Lower lobe of right lung (tissue), 2 donors: ENCODE measurements around the gene XIRP2. TPM values are rescaled to one million over a fixed set of nuclear protein-coding genes. Genes with fewer than 3 reads are reported as not detected.

Experiments used
- ATAC-seq, 2 donors: fragments of 200-7000 bp; cut with Tn5 transposase; one replicate each; pipeline ENCODE4 v1.9.1; 2020 to 2022; ENCODE audit warnings: mild to moderate bottlenecking in 2 of 2, moderate library complexity in 2 of 2
- DNase-seq: peaks from one replicate; pipeline ENCODE4 v3.0.0-alpha.2; 2020
- H3K27ac ChIP-seq: fragments of 200-600 bp; one replicate; pipeline ENCODE4 v1.8.0; 2022
- H3K27me3 ChIP-seq: fragments of 200-600 bp; one replicate; pipeline ENCODE4 v1.8.0; 2022; ENCODE audit warnings: low read depth
- H3K36me3 ChIP-seq: fragments of 200-600 bp; one replicate; pipeline ENCODE4 v1.8.0; 2022; ENCODE audit warnings: mild to moderate bottlenecking
- H3K4me1 ChIP-seq: fragments of 200-600 bp; one replicate; pipeline ENCODE4 v1.8.0; 2022
- H3K4me3 ChIP-seq: fragments of 200-600 bp; one replicate; pipeline ENCODE4 v1.8.0; 2022; ENCODE audit warnings: mild to moderate bottlenecking
- H3K9me3 ChIP-seq: fragments of 200-600 bp; one replicate; pipeline ENCODE4 v1.8.0; 2022
- intact Hi-C: fragments of 100-400 bp; cut with DNase I; formaldehyde crosslinking; loops from one replicate; pipeline ENCODE4 v1.11.0; 2022
- total RNA-seq: library from RNA; stranded (reverse); fragmentation: NEBNext Ultra II Directional; extraction: Animal tissue kit (Norgen Biotek cat#: 25700); gene quantifications from one replicate; pipeline ENCODE4 v1.2.1, GENCODE V29; 2021
- TF ChIP-seq, protein P1 (sequence below): fragments of 200-600 bp; IDR thresholded peaks from one replicate; pipeline ENCODE4 v1.8.0; 2022; ENCODE audit warnings: antibody characterized with exemption, mild to moderate bottlenecking
- donor health status: DM: no; HTN: yes; CAD: no; lungs with severe emphysema.

The XIRP2 gene
- total RNA-seq, 1 donor from 2014 or later = 0.18 TPM

DNA sequence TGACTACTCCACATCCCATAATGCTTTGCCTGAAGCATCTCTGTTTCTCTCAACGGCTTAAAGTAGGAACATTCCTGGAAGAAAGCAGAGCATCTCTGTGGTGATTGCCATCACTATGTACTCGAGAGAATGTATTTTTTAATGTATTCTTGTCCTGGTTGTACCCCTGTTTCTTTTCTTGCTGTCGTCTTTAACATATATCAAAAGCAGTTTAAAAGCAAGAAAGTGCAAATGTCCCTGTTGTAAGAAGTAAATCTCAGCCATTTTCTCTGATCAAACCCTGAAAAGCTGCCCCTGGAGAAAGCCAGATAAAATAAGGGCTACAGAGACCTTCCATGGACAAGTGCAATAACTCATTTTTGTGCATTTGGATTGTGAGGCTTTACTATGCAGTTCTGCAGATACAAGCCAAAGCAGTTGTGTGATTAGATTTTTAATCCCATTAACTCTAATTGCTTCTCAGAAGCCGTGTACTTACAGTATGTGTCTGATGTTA is 70.8 kb downstream of the XIRP2 start:
- DNase-seq (no peak), ATAC-seq (no peak)
- intact Hi-C loops = no loop called here

DNA sequence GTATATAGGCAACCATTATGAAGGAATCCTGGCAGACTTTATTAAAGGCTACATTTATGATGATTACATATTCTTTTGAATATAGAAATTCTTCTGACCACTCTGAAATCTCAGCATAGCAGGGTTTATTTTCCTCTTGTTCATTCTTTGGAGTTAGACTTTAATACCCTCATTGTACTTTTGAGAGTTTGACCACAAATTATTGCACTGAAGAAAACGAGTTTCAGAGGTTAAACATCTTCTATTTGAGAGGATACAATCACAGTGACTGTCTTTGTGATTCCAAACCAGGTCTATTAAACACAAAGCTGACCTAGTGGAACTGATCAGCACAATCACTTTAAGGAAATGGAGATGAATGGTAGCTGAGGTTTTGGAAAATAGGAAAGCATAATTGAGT is 71.3 kb downstream of the XIRP2 start:
- Histone ChIP-seq H3K9me3 (no peaks in the 10 kb centered on the region), H3K36me3 (no peaks in the 10 kb centered on the region), H3K4me1 (no peaks in the 10 kb centered on the region), H3K27ac (no peak overlapping the region), H3K4me3 (no peak overlapping the region), H3K27me3 (no peaks in the 10 kb centered on the region)
- ATAC-seq = no peak
- TF ChIP-seq, protein P1, sequence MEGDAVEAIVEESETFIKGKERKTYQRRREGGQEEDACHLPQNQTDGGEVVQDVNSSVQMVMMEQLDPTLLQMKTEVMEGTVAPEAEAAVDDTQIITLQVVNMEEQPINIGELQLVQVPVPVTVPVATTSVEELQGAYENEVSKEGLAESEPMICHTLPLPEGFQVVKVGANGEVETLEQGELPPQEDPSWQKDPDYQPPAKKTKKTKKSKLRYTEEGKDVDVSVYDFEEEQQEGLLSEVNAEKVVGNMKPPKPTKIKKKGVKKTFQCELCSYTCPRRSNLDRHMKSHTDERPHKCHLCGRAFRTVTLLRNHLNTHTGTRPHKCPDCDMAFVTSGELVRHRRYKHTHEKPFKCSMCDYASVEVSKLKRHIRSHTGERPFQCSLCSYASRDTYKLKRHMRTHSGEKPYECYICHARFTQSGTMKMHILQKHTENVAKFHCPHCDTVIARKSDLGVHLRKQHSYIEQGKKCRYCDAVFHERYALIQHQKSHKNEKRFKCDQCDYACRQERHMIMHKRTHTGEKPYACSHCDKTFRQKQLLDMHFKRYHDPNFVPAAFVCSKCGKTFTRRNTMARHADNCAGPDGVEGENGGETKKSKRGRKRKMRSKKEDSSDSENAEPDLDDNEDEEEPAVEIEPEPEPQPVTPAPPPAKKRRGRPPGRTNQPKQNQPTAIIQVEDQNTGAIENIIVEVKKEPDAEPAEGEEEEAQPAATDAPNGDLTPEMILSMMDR = no peak
- intact Hi-C loops = no loop called here
- DNase-seq = no peak

More for the DNA sequence above, 70.8 kb downstream of the XIRP2 start:
- TF ChIP-seq, protein P1 = no peak
- Histone ChIP-seq H3K36me3 (no peaks in the 10 kb centered on the region), H3K4me3 (no peak overlapping the region), H3K9me3 (no peaks in the 10 kb centered on the region), H3K27me3 (no peaks in the 10 kb centered on the region), H3K27ac (no peak overlapping the region), H3K4me1 (no peaks in the 10 kb centered on the region)

DNA sequence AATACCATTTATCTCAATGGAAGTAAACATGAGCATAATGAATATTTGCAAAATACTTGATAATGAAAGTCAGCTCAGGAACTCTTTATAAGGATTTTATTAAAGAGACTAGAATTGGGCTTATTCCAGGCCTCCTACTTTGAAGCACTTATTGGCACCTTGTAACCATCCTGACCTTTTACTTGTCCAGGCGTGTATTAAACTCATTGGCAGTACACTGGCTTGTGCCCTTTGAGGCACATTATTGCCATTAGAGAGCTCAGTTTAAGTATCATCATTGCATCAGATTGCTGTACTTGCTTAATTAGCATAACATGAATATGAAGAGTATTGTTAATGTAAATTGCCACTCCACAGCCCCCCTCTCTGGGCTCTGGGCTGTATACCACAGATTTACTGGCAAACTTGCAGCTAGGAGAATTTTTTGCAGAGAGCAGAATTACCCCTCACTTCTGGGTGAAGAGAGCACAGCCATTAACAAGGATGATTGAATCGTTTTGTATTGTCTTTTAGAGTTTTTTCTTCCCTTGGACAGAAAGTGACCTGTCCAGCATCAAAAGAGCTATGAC is 72.5 kb downstream of the XIRP2 start:
- no peaks in the 10 kb centered on the region for H3K4me1 ChIP-seq
- intact Hi-C loops = no loop called here
- no peaks in the 10 kb centered on the region for H3K27me3 ChIP-seq
- no peak overlapping the region for H3K27ac ChIP-seq
- DNase-seq = no peak
- no peaks in the 10 kb centered on the region for H3K36me3 ChIP-seq
- TF ChIP-seq, protein P1 = no peak
- no peaks in the 10 kb centered on the region for H3K9me3 ChIP-seq
- no peak overlapping the region for H3K4me3 ChIP-seq
- ATAC-seq = no peak

DNA sequence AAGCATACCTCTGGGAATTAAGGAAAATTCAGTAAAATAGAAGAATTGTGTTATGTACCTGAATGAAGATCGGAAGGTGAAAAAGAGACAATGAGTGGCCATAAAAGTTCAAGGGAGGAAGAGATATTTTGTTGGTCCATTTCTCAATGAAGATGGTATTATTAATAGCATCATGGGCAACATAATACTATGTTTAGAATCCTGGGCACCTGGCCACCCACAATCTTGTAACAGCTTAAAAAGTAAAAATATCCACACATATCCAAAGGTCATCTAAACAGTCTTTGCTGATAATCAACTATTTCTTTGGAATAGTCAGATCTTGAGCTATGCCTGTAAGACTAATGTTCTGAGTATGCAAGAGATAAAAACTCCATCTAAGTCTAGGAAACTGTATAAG is 73.7 kb downstream of the XIRP2 start:
- TF ChIP-seq, protein P1 = no peak
- no peaks in the 10 kb centered on the region for H3K36me3 ChIP-seq
- no peaks in the 10 kb centered on the region for H3K9me3 ChIP-seq

DNA sequence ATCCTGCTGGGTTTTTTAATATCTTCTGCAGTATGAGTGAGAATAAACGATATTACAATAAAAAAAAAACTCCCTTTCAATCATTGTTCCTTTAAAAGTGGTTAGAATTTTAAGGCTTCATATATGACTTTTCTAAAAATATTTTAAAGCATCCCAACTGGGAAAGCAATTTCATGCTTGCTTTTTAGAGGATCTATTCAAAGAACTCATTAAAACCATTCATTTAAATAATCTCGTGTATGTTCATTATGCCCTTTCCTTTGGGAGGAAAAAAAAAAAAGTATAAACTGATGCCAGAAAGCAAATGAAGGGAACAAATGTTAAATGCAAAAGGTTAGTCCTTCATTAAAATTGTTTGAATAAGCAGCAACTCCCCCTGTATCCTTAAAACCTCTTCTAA is 81.2 kb downstream of the XIRP2 start:
- Histone ChIP-seq H3K4me1 (no peaks in the 10 kb centered on the region), H3K36me3 (no peaks in the 10 kb centered on the region), H3K9me3 (no peaks in the 10 kb centered on the region), H3K27me3 (no peaks in the 10 kb centered on the region), H3K27ac (no peak overlapping the region), H3K4me3 (no peak overlapping the region)
- DNase-seq = no peak
- TF ChIP-seq, protein P1 = no peak
- no peak for ATAC-seq
- intact Hi-C loops = no loop called here

More for the DNA sequence above, 73.7 kb downstream of the XIRP2 start:
- Histone ChIP-seq H3K27me3 (no peaks in the 10 kb centered on the region), H3K27ac (no peak overlapping the region), H3K4me1 (no peaks in the 10 kb centered on the region), H3K4me3 (no peak overlapping the region)
- DNase-seq (no peak), ATAC-seq (no peak)
- intact Hi-C loops = no loop called here
